WTC11 (cell line): ENCODE results near the gene HOXA13. TPM values are rescaled to one million over a fixed set of nuclear protein-coding genes. Genes with fewer than 3 reads are reported as not detected.

Experiments
- ATAC-seq: fragments of 200-7000 bp; cut with Tn5 transposase; 2 replicates; pipeline ENCODE4 v1.10.0; 2021; ENCODE audit warnings: mild to moderate bottlenecking, moderate library complexity
- CTCF ChIA-PET: fragments of 300-600 bp; sonication (Branson Sonifier 250); formaldehyde crosslinking; loops from one replicate; lab custom pipeline; 2021; ENCODE audit warnings: antibody characterized with exemption; lab: Charles Lee
- POLR2A ChIA-PET: fragments of 350-600 bp; sonication (Branson Sonifier 250); formaldehyde crosslinking; loops from one replicate; lab custom pipeline; 2021; ENCODE audit warnings: antibody characterized with exemption; lab: Charles Lee
- DNase-seq: peaks from one replicate; pipeline ENCODE4 v3.0.0; 2021; ENCODE audit warnings: low spot score
- H3K27ac Mint-ChIP-seq: 2 replicates; pipeline ENCODE4 v1.8.0; 2021; ENCODE audit warnings: mixed read lengths
- H3K27me3 Mint-ChIP-seq: 2 replicates; pipeline ENCODE4 v1.8.0; 2021; ENCODE audit warnings: low read depth, mild to moderate bottlenecking, moderate library complexity, mixed read lengths
- H3K36me3 Mint-ChIP-seq: 2 replicates; pipeline ENCODE4 v1.8.0; 2021; ENCODE audit warnings: mixed read lengths
- H3K4me1 Mint-ChIP-seq: 2 replicates; pipeline ENCODE4 v1.8.0; 2022; ENCODE audit warnings: mixed read lengths
- H3K4me3 Mint-ChIP-seq: 2 replicates; pipeline ENCODE4 v1.8.0; 2021; ENCODE audit warnings: mild to moderate bottlenecking, moderate library complexity, mixed read lengths
- H3K9me3 Mint-ChIP-seq: 2 replicates; pipeline ENCODE4 v1.8.0; 2021; ENCODE audit warnings: mixed read lengths
- AFF4 ChIP-seq: sonication (generic); formaldehyde crosslinking; IDR thresholded peaks from 2 replicates; pipeline ENCODE4 v1.8.1; 2023; ENCODE audit warnings: mild to moderate bottlenecking, missing genetic modification reagents, borderline replicate concordance
- ARID4B ChIP-seq: sonication (generic); formaldehyde crosslinking; IDR thresholded peaks from 2 replicates; pipeline ENCODE4 v1.8.0; 2023; ENCODE audit warnings: missing genetic modification reagents, mild to moderate bottlenecking, borderline replicate concordance
- CBFB ChIP-seq: sonication (generic); formaldehyde crosslinking; IDR thresholded peaks from 2 replicates; pipeline ENCODE4 v1.8.1; 2022; ENCODE audit warnings: mild to moderate bottlenecking, low read depth, missing genetic modification reagents
- CREB1 ChIP-seq: sonication (generic); formaldehyde crosslinking; IDR thresholded peaks from 2 replicates; pipeline ENCODE4 v1.8.0; 2023; ENCODE audit warnings: mild to moderate bottlenecking, missing genetic modification reagents
- FOXK1 ChIP-seq: sonication (generic); formaldehyde crosslinking; IDR thresholded peaks from 2 replicates; pipeline ENCODE4 v1.8.0; 2022; ENCODE audit warnings: mild to moderate bottlenecking, moderate library complexity, missing genetic modification reagents
- FOXP1 ChIP-seq: sonication (generic); formaldehyde crosslinking; IDR thresholded peaks from 2 replicates; pipeline ENCODE4 v1.8.0; 2022; ENCODE audit warnings: missing genetic modification reagents, mild to moderate bottlenecking, moderate library complexity, borderline replicate concordance
- GABPB1 ChIP-seq: sonication (generic); formaldehyde crosslinking; IDR thresholded peaks from 2 replicates; pipeline ENCODE4 v1.8.1; 2023; ENCODE audit warnings: mild to moderate bottlenecking, missing genetic modification reagents
- NR1H2 ChIP-seq: sonication (generic); formaldehyde crosslinking; IDR thresholded peaks from 2 replicates; pipeline ENCODE4 v1.9.0; 2021; ENCODE audit warnings: mild to moderate bottlenecking, moderate library complexity, missing genetic modification reagents
- OVOL2 ChIP-seq: fragments of 250-450 bp; sonication (Bioruptor Pico); IDR thresholded peaks from 2 replicates; pipeline ENCODE4 v1.9.0; 2021; ENCODE audit warnings: mild to moderate bottlenecking, borderline replicate concordance
- PRRX2 ChIP-seq: fragments of 250-450 bp; sonication (Bioruptor Pico); IDR thresholded peaks from 2 replicates; pipeline ENCODE4 v1.8.0; 2021; ENCODE audit warnings: mild to moderate bottlenecking
- STAT6 ChIP-seq: sonication (generic); formaldehyde crosslinking; conservative IDR thresholded peaks from 2 replicates; pipeline ENCODE4 v1.8.1; 2023; ENCODE audit warnings: mild to moderate bottlenecking, low read depth, missing genetic modification reagents, moderate library complexity
- ZNF121 ChIP-seq: sonication (generic); formaldehyde crosslinking; IDR thresholded peaks from 2 replicates; pipeline ENCODE4 v1.8.0; 2023; ENCODE audit warnings: missing genetic modification reagents
- ZNF138 ChIP-seq: sonication (generic); formaldehyde crosslinking; conservative IDR thresholded peaks from 2 replicates; pipeline ENCODE4 v1.8.1; 2022; ENCODE audit warnings: mild to moderate bottlenecking, moderate library complexity, missing genetic modification reagents
- ZNF263 ChIP-seq: sonication (generic); formaldehyde crosslinking; IDR thresholded peaks from 2 replicates; pipeline ENCODE4 v1.8.1; 2022; ENCODE audit warnings: low read depth, mild to moderate bottlenecking, moderate library complexity, missing genetic modification reagents
- ZNF425 ChIP-seq: fragments of 250-450 bp; sonication (Bioruptor Pico); conservative IDR thresholded peaks from 2 replicates; pipeline ENCODE4 v1.9.0; 2021; ENCODE audit warnings: mild to moderate bottlenecking
- ZNF671 ChIP-seq: fragments of 250-450 bp; sonication (Bioruptor Pico); IDR thresholded peaks from 2 replicates; pipeline ENCODE4 v1.8.0; 2021; ENCODE audit warnings: mild to moderate bottlenecking
- total RNA-seq: library from RNA; stranded (reverse); gene quantifications from 3 replicates; pipeline ENCODE4 v1.2.3, GENCODE V29; 2021

The HOXA13 gene
- total RNA-seq, 1 experiment from 2014 or later, result not detected

GRCh38 chr7:27170426-27171324, 29.2 kb downstream of the HOXA13 start:
- H3K4me3 Mint-ChIP-seq, result no peak overlapping the region
- H3K4me1 Mint-ChIP-seq, result peaks cover 23% of the 10 kb centered on the region
- DNase-seq, result no peak
- ChIA-PET POLR2A (no interaction called here), CTCF (interaction anchor here (1.1 to 3.7 kb wide), 4 partner anchors 9 to 20 kb away, joined by 3 to 22 read pairs (median 5); no protein-coding TSS in a partner anchor)
- TF ChIP-seq NR1H2 (CRISPR knock-in tag), result no peak
- TF ChIP-seq PRRX2 (CRISPR knock-in tag), result no peak
- no peak for TF ChIP-seq FOXK1 (CRISPR knock-in tag)
- TF ChIP-seq ARID4B (CRISPR knock-in tag), result no peak
- no peak for TF ChIP-seq CBFB (CRISPR knock-in tag)
- TF ChIP-seq OVOL2, result no peak
- TF ChIP-seq FOXP1 (CRISPR knock-in tag), result no peak
- TF ChIP-seq ZNF671 (CRISPR knock-in tag), result no peak
- TF ChIP-seq AFF4 (CRISPR knock-in tag), result no peak
- TF ChIP-seq ZNF138, result no peak
- no peak for TF ChIP-seq GABPB1 (CRISPR knock-in tag)
- no peak for TF ChIP-seq ZNF121 (CRISPR knock-in tag)
- no peak for TF ChIP-seq STAT6 (CRISPR knock-in tag)
- TF ChIP-seq ZNF263, result no peak
- TF ChIP-seq CREB1 (CRISPR knock-in tag), result no peak
- no peak for TF ChIP-seq ZNF425 (CRISPR knock-in tag)
- 0 out of 2 replicates have a peak, but pooled peaks cover 2% of the 10 kb centered on the region for H3K36me3 Mint-ChIP-seq
- no peaks in the 10 kb centered on the region for H3K9me3 Mint-ChIP-seq
- H3K27ac Mint-ChIP-seq, result no peak overlapping the region
- ATAC-seq, result no peak
- peaks cover 99% of the 10 kb centered on the region for H3K27me3 Mint-ChIP-seq
